GM21390 (cell line): ENCODE data around the gene TPSG1.
"Not testable (repeated sequence)": the region's sequence is repeated elsewhere in the genome, so short reads cannot be mapped to it uniquely, and the experiment has no call there.

Source experiments
- ATAC-seq: cut with Tn5 transposase; IDR thresholded peaks from one replicate; pipeline ENCODE4 v1.9.1; 2021; ENCODE audit not compliant: unreplicated experiment

Gene TPSG1

GRCh38 chr16:1216681-1217400 is 8.2 kb downstream of the TPSG1 start:
- no peak for ATAC-seq

DNA sequence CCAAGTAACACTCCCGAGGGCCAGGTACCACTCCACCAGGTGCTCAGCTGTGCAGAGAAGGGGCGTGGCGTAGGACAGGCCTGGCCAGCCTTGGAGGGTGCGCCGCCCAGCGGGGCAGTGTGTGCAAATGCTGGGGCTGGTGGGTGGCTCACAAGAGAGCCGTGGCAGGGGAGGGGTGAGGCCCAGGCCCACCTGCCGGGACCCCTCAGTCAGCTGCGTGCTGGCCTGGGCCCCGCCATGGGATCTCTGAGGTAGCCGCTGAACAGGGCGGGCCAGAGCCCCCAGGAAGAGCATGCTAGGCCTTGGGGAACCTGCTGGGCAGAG is 8.8 kb downstream of the TPSG1 start:
- no peak for ATAC-seq

DNA sequence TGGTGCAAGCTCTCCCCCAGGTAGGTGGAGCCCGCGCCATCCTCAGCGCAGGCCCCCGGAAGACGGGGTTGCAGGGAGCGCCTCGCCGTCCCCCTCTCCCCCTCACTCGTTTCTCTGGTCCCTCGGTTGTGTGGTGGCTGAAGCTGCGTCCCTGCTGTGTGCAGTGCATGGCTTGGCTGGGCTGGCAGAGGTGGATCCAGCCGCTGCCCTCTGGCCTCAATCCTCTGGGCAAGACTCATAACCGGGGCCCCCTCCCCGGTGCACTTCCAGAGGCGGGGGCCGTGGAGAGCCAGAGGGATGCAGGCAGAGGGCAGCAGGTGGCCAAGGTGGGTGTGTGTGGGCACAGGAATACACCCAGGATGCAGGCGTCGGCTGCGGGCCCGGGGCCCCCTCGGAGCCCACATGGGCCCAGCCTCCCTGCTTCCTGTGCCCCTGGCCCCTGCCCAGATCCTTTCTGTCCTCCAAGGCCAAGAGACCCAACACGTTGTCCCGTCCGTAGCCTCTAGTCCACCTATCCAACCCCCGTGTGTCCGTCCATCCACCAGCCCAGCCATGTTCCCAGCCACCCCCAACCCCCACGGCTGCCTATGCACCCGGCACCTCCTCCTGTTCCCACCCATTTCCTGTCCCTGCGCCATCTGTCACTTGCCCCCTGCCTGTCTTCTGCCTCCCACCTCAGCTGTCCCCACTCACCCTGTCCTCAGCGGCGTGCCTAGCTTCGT is 9.3 kb downstream of the TPSG1 start:
- ATAC-seq, result no peak

- no peak for ATAC-seq
Measured at GRCh38 chr16:1214719-1215118, 10.3 kb downstream of the TPSG1 start.

DNA sequence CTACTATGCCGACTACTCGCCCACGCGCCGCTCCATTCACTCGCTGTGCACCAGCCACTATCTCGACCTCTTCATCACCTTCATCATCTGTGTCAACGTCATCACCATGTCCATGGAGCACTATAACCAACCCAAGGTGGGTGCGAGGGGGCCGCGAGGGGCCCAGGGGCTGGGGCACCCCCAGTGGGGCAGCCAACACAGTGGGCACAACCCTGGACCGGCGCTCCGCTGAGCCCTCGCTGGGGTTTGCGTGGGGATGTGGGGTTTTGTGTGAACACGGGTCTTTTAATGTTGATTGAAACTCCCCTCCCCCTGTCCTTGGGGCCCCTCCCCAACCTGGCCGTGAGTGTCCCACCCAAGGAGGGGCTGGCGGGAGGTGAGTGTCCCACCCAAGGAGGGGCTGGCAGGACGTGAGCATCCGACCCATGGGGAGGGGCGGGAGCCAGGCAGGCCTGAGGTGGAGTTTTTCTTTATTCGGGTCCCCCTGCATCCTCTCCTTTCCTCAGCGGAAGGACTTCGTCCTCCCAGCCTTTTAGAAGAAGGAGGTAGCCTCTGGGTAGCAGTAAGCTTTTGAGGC is 11.2 kb downstream of the TPSG1 start:
- no peak for ATAC-seq

DNA sequence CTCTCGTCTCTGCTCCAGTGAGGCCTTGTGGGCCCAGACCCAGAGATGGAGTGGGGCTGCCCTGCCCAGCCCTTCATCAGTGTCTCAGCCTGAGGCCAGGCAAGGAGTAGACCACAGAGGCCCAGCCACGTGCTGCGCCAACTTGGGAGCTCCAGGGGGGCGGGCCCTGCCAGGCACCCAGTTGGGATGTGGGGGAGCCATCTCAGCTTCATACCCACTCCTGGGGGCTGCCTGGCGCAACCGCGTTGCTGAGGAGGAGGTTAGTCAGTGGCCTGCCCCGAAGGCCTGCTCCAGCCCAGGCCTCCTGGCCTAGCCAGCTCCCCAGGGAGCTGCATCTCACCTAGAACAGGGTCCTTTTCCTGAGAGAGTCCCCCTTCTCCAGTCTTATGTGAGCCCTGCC is 11.8 kb downstream of the TPSG1 start:
- no peak for ATAC-seq

- no peak for ATAC-seq
Measured at GRCh38 chr16:1212616-1213194, 12.4 kb downstream of the TPSG1 start.

GRCh38 chr16:1211451-1212268 is 13.4 kb downstream of the TPSG1 start:
- no peak for ATAC-seq

GRCh38 chr16:1210461-1210860 is 14.6 kb downstream of the TPSG1 start:
- no peak for ATAC-seq

GRCh38 chr16:1209081-1209480 is 16.0 kb downstream of the TPSG1 start:
- ATAC-seq, result no peak

DNA sequence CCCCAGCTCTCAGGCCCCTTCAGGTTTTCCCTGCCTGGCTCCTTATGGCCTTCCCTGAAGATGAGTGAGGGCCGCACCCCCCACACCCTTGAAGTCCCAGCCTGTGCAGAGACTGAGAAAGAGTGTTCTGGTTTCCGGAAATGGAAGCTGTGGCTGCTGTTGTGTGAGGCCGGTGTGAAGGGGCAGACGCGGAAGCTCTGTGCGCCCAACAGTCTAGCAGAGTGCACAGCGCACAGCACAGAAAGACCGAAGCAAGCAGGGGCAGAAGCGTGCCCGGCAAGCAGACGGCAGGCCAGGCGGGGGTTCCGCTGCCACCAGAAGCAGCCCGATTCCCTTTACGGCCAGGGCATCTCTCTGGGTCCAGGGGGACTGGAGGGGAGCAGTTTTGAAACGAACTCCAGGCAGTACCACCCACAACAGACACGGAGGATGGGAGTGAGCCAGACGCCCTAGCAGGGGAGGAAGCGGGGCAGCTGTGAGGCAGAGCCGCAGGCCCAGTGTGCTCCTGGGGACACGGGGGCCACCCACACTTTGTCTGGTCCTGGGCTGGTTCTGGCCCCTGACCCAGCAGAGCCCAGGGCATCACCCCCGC is 16.7 kb downstream of the TPSG1 start:
- ATAC-seq, result no peak

DNA sequence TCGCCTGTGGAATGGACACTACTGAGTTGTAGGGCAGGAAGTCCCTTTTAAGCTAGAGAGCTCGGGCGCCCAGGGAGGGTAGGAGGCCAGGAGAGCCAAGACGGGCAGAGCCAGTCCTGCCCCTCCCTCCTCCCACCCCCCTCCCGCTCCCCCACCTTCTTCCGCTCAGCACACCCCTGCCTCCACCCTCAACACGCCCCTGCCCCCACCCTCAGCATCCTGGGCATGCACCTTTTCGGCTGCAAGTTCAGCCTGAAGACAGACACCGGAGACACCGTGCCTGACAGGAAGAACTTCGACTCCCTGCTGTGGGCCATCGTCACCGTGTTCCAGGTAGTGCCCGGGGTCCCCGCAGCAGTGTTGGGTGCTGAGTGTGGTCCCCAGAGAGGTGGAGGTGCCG is 18.3 kb downstream of the TPSG1 start:
- no peak for ATAC-seq

DNA sequence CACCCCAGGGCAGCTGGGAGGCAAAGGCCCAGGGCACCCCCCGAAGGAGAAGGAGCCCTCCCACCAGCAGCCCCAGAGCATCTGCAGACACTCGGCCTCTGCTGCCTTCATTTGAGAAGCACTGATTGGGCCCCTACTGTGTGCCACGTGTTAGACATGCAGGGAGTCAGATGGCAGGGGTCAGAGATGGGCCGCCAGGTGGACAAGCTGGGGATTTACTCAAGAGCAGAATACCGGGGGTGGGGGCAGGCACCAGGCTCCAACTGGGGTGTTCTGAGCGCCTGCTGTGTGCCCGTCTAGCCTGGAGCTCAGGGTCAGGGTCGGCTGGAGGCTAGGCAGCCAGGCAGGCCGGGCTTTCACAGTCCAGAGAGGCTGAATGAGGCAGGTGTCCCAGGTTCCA is 18.7 kb downstream of the TPSG1 start:
- ATAC-seq, result no peak

DNA sequence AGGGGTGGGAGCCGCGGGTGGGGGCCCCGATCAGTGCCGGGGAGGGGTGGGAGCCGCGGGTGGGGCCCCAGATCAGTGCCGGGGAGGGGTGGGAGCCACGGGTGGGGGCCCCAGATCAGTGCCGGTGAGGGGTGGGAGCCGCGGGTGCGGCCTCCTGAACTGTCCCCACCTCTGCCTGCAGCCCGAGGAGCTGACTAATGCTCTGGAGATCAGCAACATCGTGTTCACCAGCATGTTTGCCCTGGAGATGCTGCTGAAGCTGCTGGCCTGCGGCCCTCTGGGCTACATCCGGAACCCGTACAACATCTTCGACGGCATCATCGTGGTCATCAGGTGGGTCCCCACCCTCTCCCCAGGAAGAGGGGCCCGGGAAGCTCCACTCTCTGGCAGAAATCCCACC is 20.1 kb downstream of the TPSG1 start:
- ATAC-seq, result no peak

- ATAC-seq, result no peak
Measured at GRCh38 chr16:1202274-1202673, 22.8 kb downstream of the TPSG1 start.

DNA sequence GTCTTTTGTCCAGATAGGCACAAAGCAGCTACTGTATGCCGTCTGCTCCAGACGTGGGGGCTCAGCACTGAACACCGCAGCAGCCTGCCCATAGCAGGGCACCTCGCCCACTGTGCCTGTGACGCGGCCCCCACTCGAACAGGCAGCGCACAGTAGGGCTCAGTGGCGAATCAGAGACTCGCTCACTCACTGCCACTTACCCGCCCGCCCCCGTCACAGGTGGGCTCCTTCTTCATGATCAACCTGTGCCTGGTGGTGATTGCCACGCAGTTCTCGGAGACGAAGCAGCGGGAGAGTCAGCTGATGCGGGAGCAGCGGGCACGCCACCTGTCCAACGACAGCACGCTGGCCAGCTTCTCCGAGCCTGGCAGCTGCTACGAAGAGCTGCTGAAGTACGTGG is 23.6 kb downstream of the TPSG1 start:
- no peak for ATAC-seq

- no peak for ATAC-seq
Measured at GRCh38 chr16:1200014-1200627, 24.9 kb downstream of the TPSG1 start.

DNA sequence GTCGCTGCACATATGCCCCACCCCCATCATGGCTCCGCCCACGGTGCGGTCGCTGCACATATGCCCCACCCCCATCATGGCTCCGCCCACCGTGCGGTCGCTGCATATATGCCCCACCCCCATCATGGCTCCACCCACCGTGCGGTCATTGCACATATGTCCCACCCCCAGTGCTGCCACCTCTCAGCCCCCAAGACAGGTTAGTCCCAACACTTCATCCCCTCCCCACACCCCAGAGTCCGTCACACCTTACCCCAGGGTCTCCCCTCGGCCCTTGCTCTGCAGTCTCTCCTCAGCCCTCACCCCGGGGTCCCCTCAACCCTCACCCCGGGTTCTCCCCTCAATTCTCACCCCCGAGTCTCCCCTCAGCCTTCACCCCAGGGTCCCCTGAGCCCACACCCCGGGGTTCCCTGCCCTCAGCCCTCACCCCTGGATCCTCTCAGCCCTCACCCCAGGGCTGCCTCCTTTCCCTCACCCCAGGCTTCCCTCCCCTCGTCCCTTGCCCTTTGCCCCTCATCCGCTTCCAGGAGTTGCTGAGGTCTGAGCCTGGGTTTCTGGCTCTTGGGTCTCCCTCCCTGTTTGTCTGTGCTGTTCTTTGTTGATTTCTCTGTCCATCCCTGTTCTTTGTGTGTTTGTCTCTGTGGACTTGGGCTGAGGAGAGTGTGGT is 25.6 kb downstream of the TPSG1 start:
- no peak for ATAC-seq

GRCh38 chr16:1198671-1199346 is 26.3 kb downstream of the TPSG1 start:
- not testable (repeated sequence) for ATAC-seq
